ENCODE data around the gene PRKCH. TPM values are rescaled to one million over a fixed set of nuclear protein-coding genes. Genes with fewer than 3 reads are reported as not detected.

Gene PRKCH
- total RNA-seq, 1 donor from 2014 or later, result 373 TPM

GRCh38 chr14:61471297-61472005 lies 150.1 kb downstream of the PRKCH start:
- no peak for DNase-seq (ENCODE audit: low read depth in 2 of 2)

GRCh38 chr14:61472011-61472672 lies 150.8 kb downstream of the PRKCH start:
- DNase-seq (ENCODE audit: low read depth in 2 of 2), result peak; percentile 96

GRCh38 chr14:61472801-61473376 lies 151.5 kb downstream of the PRKCH start:
- peak in 1 of 2 donors; percentile 43 for DNase-seq (ENCODE audit: low read depth in 2 of 2)

- no peak for DNase-seq (ENCODE audit: low read depth in 2 of 2)
These were observed 152.6 kb downstream of the PRKCH start for GRCh38 chr14:61474015-61474414.

- DNase-seq (ENCODE audit: low read depth in 2 of 2), result peak in 1 of 2 donors; percentile 51
These were observed 153.3 kb downstream of the PRKCH start for GRCh38 chr14:61474701-61475100.

- peak; percentile 80 to 86 for DNase-seq (ENCODE audit: low read depth in 2 of 2)
These were observed 153.9 kb downstream of the PRKCH start for GRCh38 chr14:61475316-61475715.

- DNase-seq (ENCODE audit: low read depth in 2 of 2), result no peak
These were observed 154.8 kb downstream of the PRKCH start for GRCh38 chr14:61476105-61476753.

GRCh38 chr14:61476754-61477410 lies 155.5 kb downstream of the PRKCH start:
- DNase-seq (ENCODE audit: low read depth in 2 of 2), result peak; percentile 93 to 98

- DNase-seq (ENCODE audit: low read depth in 2 of 2), result peak; percentile 64 to 70
These were observed 156.5 kb downstream of the PRKCH start for GRCh38 chr14:61477712-61478462.

GRCh38 chr14:61478971-61479473 lies 157.6 kb downstream of the PRKCH start:
- peak; percentile 8 to 29 for DNase-seq (ENCODE audit: low read depth in 2 of 2)

GRCh38 chr14:61479746-61480502 lies 158.5 kb downstream of the PRKCH start:
- peak in 1 of 2 donors; percentile 12 for DNase-seq (ENCODE audit: low read depth in 2 of 2)

- DNase-seq (ENCODE audit: low read depth in 2 of 2), result no peak
These were observed 159.4 kb downstream of the PRKCH start for GRCh38 chr14:61480704-61481285.

GRCh38 chr14:61481701-61482100 lies 160.3 kb downstream of the PRKCH start:
- no peak for DNase-seq (ENCODE audit: low read depth in 2 of 2)

GRCh38 chr14:61482348-61483206 lies 161.2 kb downstream of the PRKCH start:
- DNase-seq (ENCODE audit: low read depth in 2 of 2), result no peak

- no peak for DNase-seq (ENCODE audit: low read depth in 2 of 2)
These were observed 162.1 kb downstream of the PRKCH start for GRCh38 chr14:61483476-61483875.

GRCh38 chr14:61484031-61484430 lies 162.7 kb downstream of the PRKCH start:
- DNase-seq (ENCODE audit: low read depth in 2 of 2), result no peak

GRCh38 chr14:61484826-61485584 lies 163.6 kb downstream of the PRKCH start:
- no peak for DNase-seq (ENCODE audit: low read depth in 2 of 2)

GRCh38 chr14:61485661-61486060 lies 164.3 kb downstream of the PRKCH start:
- no peak for DNase-seq (ENCODE audit: low read depth in 2 of 2)

Data from lung microvascular endothelial cell (primary cell).